Superior temporal gyrus (tissue), 1 donor: ENCODE results near the gene ZPR1.
"Not testable (repeated sequence)": the region's sequence is repeated elsewhere in the genome, so short reads cannot be mapped to it uniquely, and the experiment has no call there.

Experiments used
- DNase-seq: peaks from one replicate; pipeline ENCODE4 v3.0.0-alpha.2; 2016; ENCODE audit errors: extremely low spot score

The ZPR1 gene

DNA sequence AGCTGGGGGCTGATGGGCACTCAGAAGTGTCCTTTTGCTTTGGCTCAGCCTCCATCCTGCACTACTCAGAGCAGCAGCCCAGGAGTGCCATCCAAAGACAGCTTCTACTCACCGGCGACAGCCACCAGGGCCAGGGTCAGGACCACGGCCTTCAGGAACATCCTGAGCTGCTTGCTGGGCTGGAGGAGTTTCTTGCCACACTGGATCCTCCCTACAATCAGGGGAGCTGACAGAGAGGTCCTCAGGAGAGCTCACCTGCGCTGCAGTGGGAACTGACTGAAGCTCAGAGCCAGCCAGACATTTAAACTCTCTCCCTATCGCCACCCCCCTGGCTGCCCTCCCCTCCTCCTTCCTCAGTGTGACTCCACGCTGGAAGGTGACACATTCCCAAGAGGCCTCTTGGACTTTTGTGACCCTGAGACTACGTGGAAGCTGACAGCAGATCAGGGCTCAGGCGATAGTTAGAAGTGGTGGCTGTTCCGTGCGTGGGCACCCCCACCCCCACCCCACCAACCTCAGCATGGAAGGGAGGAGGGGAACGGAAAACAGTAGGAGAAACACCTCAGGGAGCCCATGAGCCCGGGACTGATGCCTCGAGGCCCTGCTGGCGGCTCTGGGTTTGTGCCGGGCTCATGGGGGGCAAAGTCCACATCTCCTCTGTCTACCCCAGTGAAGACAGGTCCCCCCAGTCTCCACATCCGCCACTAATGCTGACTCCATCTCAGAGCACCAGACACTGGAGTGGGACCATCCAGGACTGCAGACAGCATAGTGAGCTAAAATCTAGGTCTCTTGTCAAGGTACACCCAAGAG, 35.4 kb upstream of the ZPR1 start, which contains the start of gene APOA4:
Gene APOA4, minus strand, starts transcription at position 274 of the 813 bp plus-strand sequence. Its CDS starts 113 bp downstream, at position 161.
- no peak for DNase-seq

DNA sequence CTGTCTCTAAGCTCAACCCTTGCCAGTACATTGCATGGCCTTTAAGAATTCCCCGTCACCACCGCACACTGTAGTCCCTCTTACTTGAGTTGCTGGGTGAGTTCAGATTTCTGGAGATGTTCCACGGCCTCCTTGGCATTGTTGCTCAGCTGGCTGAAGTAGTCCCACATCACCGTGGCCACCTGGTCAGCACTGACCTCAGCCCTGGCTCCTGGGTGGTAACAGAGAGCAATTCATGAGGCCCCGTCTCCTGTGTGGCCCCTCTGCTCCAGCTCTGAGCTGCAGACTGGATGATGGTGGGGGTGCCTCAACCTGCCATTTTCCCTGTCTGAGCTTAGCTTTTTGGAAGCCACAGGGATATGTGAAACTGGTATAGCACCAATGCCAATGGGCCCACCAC, 34.8 kb upstream of the ZPR1 start:
- DNase-seq: no peak

DNA sequence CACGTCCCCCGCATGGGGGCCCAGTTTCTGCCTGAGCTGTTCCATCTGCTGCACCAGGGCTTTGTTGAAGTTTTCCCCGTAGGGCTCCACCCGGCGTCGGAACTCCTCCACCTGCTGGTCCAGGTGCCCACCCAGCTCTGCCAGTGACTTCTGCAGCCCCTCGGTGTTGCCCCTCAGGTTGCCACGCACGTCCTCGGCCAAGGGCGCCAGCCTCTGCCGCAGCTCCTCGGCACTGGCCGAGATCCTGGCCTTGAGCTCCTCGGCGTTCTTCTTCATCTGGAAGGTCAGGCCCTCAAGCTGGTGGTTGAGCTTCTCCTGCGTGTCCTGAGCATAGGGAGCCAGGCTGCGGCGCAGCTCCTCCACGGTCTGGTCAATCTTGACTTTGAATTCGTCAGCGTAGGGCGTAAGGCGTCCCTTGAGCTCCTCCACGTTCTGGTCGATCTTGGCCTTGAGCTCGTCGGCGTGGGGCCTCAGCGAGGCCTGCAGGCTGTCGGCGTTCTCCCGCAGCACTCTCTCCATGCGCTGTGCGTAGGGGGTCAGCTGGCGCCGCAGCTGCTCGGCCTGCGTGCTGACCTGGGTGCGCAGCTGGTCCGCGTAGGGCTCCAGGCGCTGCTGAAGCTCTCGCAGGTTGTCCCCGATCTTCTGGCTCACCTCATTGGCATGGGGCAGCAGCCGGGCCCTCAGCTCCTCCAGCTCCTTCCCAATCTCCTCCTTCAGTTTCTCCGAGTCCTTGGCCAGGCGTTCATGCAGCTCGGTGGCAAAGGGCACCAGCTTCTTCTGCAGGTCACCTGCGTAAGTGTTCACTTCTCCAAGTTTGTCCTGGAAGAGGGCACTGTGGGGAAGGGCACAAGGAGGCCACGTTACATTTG, 33.5 kb upstream of the ZPR1 start:
- no peak for DNase-seq

DNA sequence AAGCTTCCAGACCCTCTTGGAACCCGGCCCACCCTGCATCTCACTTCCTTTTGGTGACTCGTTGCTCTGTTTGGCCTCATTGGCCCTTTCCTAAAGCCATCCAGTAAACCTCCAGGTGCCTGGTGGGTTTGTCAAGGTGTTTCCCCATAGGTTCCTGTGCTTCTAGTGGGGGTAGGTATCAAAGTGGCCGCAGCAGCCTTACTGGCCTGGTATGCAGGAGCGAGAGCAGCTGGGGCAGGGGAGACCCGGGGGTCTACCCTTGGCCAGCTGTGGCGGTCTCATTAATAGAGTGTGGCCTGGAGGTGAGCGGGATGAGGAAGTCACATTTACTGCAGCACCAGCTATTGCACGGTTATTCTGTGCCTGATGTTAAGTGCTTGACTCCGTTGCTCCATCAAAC, 31.2 kb upstream of the ZPR1 start:
- no peak for DNase-seq

DNA sequence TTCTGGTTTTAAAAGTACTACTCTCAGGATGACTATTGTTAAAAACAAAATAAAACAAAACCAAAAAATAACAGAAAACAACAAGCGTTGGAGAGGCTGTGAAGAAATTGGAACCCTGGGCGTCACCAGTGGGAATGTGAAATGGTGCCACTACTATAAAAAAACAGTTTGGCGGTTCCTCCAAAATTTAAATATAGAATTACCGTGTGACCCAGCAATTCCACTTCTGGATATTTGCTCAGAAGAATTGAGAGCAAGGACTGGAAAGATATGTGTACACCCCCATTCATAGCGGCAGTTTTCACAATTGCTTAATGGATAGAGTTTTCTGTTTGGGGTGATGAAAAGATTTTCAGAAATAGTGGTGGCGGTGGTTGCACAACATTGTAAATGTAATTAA, 26.7 kb upstream of the ZPR1 start:
- DNase-seq: no peak

DNA sequence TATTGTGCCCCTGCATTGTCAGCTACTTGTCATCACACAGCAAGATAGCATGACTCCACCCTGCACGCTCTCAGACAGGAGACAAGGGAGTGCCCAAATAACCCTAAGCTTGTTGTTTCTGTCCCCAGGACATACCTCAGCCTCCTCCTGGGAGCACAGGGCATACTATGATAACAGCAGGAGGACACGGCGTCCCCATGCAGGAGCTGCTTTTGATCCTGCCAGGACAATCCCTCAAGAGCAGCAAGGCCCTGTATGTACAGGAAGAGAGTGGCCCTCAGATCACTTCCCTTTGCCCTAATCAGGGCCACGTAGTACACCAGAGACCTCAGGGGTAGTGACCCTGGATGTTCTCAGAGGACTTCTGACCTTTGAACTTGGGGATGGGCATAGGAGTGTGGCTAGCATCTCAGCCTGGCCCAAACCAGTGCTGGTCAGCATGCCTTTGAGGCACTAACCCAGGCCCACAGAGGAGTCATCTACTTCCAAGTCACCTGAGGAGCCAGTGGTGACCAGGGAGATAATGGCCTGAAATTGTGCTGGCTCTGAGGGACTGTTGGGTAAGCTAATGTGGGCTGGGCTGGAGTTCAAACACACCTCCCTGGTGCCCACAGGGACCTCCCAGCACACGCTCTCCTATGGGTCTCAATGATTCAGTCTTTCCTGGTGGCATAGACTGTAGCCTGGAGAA, 26.1 kb upstream of the ZPR1 start:
- no peak for DNase-seq

DNA sequence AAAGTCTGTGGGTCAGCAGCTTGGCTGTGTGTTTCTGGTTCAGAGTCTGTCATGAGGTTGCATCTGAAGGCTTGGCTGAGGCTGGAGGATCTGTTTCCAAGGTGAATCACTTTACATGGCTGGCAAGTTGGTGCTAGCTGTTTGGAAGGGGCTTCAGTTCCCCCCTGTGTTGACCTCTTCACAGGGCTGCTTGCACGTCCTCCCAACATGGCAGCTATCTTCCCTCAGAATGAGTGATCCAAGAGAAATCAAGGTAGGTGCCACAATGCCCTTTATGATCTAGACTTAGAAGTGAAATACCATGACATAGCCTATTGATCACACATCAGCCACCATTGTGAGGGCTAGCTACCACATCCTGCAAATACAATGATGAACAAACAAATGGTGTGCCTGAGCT, 25.3 kb upstream of the ZPR1 start:
- no peak for DNase-seq

DNA sequence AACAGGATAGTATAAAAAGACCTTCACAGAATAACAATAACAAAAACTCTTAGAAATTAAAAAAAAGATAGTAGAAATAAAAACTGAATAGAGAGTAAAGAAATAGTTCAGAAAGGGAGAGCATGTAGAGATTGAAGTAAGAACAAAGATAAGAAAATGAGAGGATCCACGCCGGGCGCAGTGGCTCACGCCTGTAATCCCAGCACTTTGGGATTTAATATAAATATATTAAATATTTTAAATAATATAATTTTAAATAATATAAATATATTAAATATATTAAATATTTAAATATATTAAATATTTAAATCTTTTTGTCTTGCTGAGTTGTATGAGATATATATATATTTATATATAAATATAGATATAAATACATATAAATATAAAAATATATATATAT, 24.3 kb upstream of the ZPR1 start:
- DNase-seq: no peak

DNA sequence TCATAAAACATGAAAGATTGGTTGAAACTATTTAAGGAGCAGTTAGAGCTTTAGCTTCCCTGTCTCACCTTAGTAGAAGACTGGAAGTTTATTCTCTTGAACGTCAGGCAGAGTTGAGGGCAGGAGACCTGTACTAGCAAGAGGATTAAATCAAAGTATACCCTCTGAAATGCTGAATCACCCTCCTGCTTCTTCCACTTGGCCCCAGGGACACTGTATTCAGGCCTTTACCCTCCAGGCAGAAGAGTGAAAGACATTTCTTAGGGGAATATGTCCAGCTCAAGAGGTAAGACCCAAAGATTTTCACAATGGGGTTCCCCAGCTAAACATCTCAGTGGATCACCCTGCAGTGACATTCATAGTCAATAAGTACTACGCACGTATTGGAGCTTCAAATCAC, 23.4 kb upstream of the ZPR1 start:
- no peak for DNase-seq

DNA sequence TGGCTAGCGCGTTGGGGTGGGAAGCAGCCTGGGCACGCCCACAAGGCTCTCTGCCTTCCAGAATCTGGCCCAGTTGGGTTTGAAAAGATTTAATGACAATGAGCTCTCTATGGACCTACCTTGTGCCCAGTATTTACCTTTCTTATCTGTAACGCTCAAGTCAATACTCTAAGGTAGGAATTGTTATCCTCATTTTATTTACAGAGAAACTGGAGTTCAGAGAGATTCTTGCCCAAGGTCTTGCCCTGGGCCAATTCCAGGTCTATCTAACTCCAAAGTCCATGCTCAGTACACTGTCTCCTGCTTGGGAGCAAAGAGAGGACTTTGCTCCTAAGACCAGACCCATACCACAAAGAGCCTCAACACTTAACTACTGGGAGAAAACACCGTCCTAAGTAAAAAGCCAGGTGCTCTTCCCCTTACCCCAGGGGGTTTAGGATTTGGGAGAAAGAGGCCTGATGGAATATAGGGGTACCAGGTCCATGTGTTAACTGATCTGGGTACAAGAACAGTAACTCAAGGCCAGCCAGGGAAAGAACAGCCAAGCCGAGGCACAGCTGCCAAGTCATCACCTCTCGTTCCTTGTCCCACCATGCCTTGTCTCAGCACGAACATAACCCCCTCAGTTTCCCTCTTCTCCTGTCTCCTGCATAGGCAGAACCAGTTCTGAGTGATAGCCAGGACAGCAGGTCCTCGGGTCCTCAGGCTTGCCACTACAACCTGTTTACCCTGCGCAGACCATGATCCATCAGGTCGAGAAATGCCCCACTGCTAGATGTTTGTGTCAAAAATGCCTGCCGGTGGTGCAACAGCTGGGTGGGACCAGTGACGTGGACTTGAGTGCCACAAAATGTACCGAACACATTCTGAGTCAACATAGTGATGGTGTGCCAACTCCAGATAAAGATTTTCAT, 20.7 kb upstream of the ZPR1 start:
- no peak for DNase-seq

DNA sequence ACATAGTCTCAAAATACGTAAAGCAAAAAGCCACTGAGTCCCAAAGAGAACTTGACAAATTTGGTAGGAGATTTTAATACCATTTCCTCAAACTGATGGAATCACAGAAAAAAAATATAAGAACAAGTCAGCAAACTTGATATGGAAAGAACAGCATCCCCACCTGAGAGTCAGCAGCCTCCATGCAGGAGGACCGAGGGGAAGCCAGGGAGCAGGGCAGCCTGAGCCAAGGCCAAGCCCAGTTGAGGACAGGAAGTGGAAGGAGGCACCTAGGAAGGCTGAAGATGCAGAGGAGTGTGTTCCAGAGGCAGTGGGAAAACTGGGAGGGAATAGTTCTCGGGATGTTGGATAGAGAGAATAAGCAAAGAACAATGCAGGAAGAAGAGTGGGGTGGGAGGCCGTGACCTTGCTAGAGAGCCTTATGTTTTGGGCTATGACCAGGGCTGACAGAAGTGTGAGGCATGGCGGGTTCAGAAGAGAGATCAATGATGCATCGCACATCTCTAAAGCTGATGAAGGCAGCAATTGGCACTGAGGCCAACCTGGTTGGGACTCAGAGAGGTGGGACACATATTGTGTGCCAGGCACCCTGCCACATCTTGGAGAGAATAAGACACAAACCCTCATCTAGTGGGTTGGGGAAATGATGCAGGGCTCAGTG, 19.9 kb upstream of the ZPR1 start:
- no peak for DNase-seq

DNA sequence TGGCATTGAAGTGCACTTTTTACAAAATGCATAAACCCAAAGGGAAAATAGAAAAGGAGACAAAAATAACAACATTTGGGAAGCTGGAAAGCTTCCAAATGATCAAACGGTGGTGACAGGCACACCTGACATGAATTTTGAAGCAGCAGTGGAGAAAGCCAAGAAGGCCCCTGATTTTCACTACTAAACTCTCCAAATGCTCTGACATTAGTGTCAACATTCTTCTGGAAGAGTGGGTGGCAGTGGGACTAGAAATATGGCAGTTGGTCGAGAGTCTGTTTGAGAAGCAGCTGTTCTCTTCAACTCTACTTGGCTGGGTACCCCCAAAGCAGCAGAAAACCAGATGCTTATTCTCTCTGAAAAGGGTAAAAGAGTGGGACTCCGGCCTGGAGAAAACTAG, 16.2 kb upstream of the ZPR1 start:
- no peak for DNase-seq

DNA sequence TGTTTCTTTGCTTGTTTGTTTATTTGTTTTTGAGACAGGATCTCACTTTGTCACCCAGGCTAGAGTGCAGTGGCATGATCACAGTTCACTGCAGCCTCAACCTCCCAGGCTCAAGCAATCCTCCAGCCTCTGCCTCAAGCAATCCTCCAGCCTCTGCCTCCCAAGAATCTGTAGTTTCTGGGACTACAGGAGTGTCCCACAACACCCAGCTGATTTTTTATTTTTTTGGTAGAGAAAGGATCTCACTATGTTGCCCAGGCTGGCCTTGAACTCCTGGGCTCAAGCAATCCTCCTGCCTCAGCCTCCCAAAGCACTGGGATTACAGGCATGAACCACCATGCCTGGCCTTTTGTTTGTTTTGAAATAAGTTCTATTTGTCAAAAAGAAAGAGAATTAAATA, 13.8 kb upstream of the ZPR1 start:
- not testable (repeated sequence) for DNase-seq

DNA sequence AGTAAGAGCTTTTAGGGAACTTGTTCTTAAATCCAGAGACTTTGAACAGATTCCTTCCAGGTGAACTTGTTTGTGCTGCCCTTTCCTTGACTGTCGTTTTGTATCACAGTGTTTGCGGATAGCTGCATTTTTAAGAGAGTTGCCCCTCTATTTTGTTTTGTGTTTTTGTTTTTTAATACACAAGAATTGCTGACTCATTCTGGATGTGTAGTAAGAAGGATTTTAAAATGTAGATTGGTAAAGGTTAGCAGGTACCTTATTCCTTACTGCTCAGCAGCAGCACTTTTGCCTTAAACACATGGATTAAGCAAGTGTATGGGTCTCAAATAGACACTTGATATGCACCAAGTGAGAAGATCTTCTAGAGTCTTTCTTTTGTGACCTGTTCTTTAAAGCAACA, 12.8 kb upstream of the ZPR1 start:
- DNase-seq: no peak

DNA sequence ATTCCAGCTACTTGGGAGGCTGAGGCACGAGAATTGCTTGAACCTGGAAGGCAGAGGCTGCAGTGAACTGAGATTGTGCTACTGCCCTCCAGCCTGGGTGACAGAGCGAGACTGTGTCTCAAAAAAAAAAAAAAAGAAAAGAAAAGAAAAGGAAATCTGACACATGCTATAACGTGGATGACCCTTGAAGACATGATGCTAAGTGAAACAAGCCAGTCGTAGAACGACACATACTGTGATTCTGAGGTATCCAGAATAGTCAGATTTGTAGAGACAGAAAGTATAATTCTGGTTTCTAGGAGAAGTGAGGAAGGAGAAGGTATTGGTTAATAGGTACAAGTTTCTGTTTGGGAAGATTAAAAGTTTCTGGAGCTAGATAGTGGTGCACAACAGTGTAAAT, 10.5 kb upstream of the ZPR1 start:
- DNase-seq: no peak

DNA sequence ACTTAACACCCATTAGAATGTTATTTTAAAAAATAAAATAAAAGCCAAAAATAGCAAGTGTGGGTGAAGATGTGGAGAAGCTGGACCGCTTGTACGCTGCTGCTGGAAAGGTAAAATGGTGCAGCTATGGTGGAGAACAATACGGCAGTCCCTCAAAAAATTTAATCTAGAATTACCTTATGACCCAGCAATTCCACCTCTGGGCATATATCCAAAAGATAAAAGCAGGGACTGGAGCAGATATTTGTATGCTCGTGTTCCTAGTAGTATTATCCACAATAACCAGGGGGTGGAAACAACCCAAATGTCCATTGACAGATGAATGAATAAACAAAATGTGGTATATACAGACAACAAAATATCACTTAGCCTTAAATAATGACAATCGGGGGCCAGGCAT, 10.0 kb upstream of the ZPR1 start:
- DNase-seq: no peak

DNA sequence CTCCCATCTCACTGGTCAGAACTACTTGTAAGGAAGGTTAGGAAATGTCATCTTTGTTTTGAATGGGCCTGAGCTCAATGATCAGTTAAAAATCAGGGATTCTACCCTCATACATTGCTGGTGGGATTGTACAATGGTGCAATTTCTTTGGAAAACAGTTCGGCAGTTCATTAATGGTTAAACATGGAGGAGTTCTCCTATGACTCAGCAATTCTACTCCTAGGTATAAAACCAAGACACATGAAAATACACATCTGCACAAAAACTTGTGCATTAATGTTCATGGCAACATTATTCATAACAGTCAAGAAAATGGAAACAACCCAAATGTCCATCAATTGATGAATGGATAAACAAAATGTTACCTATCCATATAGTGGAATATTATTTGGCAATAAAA, 8.7 kb upstream of the ZPR1 start:
- no peak for DNase-seq

DNA sequence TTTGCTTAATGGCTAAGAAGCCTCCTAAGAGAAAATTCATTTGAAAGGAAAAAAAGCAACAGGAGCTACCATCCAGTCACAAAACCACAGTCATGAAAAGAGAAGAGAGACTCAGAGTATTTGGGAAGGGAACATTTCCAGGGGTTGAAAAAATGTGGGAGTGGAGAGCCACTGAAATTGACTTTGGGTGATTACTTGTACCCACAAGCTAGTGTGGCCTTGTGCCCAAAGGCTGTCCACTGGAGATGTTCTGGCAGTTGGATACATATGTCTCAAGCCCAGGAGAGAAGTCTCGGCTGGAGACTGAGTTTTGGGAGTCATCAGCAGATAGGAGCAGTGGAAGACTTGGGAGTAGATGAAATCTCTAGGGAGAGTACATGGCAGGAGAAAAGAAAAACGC, 7.0 kb upstream of the ZPR1 start:
- DNase-seq: no peak

DNA sequence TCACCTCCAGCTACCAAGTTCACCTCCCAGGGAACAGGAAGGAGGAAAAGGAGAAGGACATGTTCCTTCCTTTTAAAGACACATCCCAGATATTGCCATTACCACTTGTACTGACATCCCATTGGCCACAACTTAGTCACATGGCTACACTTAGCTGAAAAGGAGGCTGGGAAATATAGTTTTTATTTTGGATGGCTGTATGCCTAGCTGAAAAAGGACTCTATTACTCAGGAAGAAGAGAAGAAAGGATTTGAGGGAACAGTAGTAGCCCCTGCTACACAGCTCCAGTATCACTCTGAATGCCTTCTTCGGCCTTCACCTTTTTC, 5.9 kb upstream of the ZPR1 start:
- DNase-seq: no peak

DNA sequence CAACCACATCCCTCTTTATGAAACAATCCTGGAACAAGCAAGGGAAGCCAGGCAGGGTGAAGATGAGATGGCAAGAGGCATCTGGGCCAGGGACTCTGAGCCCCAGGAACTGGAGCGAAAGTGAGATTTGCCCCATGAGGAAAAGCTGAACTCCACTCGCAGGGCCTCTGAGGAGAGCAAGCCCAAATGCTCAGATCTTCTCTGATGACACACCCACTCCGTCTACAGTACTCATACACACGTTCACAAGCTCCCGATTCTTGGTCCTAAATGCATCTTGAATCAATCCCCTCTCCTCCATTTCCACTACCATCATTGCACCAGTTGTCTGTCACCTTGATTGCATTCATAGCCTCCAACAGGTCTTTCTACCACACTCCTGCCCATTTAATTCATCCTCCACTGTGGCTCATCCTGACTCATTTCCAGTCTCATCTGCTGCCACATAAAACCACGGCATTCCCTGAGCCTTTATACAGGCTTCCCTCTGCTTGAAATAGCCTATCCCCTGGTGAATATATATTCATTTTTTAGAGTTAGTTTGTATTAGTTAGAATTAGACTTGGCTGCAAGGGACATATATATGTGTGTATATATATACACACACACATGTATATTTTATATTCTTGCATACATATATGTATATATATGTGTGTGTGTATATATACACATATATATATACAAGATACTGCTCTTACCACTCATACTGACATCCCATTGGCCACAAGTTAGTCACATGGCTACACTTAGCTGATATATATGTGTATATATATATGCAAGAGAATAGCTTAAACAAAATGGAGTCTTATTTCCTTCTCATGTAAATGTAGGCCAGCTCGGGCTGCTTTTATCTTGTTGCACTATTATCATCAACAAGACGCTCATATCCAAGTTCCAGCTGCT, 5.3 kb upstream of the ZPR1 start:
- no peak for DNase-seq
